Suprapubic skin (tissue), 4 donors: ENCODE measurements around the gene RPUSD4.

ENCODE experiments used
- CTCF ChIP-seq, 2 donors: fragments of 200-600 bp in 1 of 2; fragments of 450-650 bp in 1 of 2; sonication (generic) in 1 of 2; IDR thresholded peaks; one replicate each; pipeline ENCODE4 v1.5.1; 2016 to 2019; ENCODE audit warnings: antibody characterized with exemption in 2 of 2, mild to moderate bottlenecking in 1 of 2, moderate library complexity in 1 of 2
- POLR2A ChIP-seq, 2 donors: fragments of 450-650 bp; IDR thresholded peaks; one replicate each; pipeline ENCODE4 v1.6.1; 2017; ENCODE audit warnings: antibody characterized with exemption in 2 of 2, mild to moderate bottlenecking in 2 of 2, moderate library complexity in 2 of 2
- POLR2AphosphoS5 ChIP-seq, 3 donors: sonication (generic); formaldehyde crosslinking; IDR thresholded peaks; one replicate each; pipeline ENCODE4 v1.6.1; 2017; ENCODE audit warnings: antibody characterized with exemption in 3 of 3

- TF ChIP-seq POLR2A (IDR thresholded peaks at IDR 0.05): no peak
- no peak for TF ChIP-seq CTCF (IDR thresholded peaks at IDR 0.05)
- no peak for TF ChIP-seq POLR2AphosphoS5 (IDR thresholded peaks at IDR 0.05)
These were observed 56.8 kb downstream of the RPUSD4 start for GRCh38 chr11:126154691-126155090.
